NCI-H748 treated with DMSO at 0.1 percent for 48 hours (cell line): ENCODE results near the gene TP73.

ENCODE experiments used
- DNase-seq: peaks from one replicate; lab custom pipeline; 2025; lab: John Stamatoyannopoulos, UW

TP73 gene

DNA sequence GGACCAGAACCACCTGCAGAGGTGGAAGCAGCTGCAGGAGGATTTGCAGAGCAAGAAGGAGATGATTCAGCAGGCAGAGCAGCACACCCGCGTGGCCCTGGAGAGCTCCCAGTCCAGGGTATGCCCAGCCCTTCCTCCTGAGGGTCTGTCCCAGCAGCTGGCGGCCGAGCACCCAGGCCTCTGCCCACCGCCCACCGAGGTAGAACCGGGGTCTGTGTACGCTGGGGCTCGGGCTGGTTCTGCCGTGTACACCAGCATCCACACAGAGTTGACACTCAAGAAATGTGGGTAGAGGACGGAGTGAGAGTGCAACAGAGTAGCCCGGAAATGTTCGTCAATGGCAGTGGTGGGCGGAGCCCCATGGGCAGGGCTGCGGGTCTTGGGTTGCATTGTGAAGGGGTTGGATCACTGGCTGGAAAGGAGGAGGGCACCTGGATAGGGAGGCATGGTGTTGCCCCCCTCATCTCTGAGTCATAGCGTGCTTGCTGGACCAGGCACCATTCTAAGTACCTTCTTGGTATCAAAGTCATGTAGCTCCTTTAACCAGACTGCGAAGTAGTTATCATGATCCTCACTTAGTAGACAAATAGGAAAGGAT lies 115.1 kb downstream of the TP73 start:
- DNase-seq: no peak

- no peak for DNase-seq
Observed at GRCh38 chr1:3768811-3769390, 116.6 kb downstream of the TP73 start.

- no peak for DNase-seq
Observed at GRCh38 chr1:3770047-3770765, 117.9 kb downstream of the TP73 start.

GRCh38 chr1:3771108-3772026 lies 119.1 kb downstream of the TP73 start:
- no peak for DNase-seq

DNA sequence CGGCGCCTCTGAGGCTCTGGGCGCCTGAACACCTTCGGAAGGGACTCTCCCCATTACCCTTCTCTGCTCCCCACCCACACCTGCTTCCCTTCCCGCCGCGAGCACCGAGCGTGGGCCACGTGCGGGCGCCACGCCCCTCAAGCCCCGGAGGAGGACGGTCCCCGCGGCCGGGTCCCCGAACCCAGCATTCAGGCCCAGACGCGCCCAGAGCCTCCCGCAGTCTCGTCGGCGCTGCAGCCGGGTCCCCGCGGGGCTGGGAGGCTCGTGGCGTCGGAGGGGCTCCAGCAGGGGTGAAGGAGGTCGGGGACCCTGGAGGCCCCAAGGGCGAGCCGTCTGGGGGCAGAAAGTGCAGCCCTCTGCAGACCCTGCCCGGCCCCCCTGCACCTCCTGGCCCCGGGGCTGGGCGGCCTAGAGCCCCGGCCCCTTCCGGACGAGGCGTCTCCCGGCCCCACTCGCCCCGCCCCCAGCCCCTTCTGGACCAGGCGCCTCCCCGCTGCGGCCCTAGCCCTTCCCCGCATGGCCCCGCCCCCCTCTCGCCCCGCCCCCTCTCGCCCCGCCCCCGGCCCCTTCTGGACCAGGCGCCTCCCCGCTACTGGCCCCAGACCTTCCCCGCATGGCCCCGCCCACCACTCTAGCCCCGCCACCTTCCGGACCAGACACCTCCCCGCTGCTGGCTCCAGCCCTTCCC lies 119.9 kb downstream of the TP73 start:
- peak; percentile 42 for DNase-seq

DNA sequence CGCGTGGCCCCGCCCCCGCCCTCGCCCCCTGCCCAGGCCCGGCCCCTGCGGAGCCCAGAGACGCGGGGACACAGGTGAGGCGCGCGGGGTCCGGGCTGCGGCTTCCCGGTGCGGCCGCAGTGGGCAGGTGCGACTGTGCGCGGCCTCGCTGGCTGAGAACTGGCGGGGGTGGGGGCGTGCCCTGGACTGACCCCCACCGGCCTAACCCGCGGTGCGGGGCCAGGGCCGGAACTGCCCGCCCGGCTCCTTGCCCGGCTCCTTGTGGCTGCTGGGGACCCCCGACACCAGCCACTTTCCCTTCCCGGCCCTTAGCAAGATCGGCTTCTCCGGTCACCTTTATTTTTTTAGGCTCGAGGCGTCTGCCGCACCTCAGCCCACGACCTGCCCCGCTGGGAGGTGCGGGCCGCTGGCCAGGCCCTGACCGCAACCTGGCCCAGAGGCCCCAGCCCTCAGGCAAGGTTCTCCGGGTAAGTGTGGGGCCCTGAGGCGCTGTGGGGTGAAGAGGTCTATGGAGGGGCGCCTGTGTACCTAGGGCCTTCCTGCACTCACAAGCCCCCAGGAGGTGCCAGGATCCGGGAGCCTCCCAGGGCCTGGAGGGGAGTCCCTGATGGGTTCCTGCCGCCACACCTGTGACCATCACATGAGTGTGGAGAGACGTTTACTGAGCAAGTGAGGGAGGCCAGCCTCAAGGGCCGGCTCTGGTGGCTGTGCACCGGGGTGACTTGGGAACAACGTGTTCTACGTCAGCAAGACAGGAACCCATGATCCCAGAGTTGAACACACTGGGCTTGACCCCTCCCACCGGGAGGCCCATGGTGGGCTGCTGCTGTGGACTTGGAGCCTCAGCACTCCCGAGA lies 120.6 kb downstream of the TP73 start, which contains the start of gene SMIM1:
Gene SMIM1, plus strand, starts transcription at position 35 of the 857 bp plus-strand sequence. CDS start 2,625 bp downstream, outside the sequence.
- DNase-seq: no peak

DNA sequence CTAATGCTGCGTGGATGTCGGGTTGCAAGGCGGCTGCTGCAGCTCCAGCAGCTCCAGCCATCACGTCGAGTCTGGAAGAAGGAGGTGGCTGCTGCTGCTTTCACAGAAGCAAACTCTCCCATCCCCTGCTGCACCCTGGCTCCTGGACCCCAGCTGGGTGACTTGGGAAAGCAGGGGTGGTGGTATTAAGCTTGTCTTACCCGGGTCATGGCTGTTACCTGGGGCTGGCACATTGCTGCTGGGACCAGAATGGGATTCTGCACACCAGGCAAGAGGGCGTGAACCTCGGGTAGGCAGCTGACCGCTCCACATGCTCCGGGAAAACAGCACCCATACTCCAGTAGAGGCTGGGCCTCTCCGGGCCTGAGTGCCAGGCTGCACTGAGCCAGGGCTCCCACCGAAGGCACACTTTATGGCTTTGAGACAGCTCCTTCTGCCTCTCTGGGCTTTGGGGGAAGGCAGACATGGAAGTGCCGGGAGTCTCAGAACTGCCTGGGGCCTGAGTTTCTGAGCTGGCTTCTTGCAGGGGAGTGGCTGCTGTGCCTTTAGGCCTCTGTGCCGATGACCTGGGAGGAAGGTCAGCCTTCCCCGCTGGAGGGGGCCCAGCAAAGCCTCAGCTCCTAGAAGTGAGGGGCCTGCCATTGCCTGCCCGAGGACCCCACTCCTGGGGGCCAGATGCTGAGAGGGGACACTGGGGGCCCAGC lies 121.4 kb downstream of the TP73 start:
- DNase-seq: no peak

GRCh38 chr1:3774276-3774945 lies 122.1 kb downstream of the TP73 start:
- no peak for DNase-seq

- no peak for DNase-seq
Observed at GRCh38 chr1:3774946-3775489, 122.7 kb downstream of the TP73 start.

GRCh38 chr1:3775490-3776230 lies 123.3 kb downstream of the TP73 start:
- DNase-seq: peak; percentile 14

- DNase-seq: no peak
Observed at GRCh38 chr1:3776231-3776961, 124.1 kb downstream of the TP73 start.

DNA sequence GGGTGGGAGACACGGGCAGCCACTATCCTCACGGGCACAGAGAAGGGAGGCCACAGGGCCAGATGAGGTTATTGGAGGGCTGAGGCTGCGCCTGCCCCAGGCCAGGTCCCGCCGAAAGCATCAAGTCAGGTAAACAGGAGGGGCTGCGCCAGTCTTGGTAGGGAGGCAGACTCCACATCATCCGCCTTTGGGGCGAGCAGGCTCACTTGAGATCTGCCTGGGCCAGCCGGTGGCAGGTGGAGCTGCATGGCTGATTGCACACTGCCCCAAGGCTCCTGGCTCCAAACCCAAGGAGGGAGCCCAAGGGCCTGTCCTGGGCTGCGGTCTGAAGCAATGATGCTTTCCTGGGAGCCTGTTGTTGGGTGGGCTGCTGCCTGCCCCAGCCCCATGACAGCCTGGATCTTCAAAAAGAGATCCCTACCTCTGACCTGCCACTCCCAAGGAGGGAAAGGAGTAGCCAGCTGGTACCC lies 124.8 kb downstream of the TP73 start:
- no peak for DNase-seq

GRCh38 chr1:3777647-3778589 lies 125.6 kb downstream of the TP73 start:
- DNase-seq: no peak

DNA sequence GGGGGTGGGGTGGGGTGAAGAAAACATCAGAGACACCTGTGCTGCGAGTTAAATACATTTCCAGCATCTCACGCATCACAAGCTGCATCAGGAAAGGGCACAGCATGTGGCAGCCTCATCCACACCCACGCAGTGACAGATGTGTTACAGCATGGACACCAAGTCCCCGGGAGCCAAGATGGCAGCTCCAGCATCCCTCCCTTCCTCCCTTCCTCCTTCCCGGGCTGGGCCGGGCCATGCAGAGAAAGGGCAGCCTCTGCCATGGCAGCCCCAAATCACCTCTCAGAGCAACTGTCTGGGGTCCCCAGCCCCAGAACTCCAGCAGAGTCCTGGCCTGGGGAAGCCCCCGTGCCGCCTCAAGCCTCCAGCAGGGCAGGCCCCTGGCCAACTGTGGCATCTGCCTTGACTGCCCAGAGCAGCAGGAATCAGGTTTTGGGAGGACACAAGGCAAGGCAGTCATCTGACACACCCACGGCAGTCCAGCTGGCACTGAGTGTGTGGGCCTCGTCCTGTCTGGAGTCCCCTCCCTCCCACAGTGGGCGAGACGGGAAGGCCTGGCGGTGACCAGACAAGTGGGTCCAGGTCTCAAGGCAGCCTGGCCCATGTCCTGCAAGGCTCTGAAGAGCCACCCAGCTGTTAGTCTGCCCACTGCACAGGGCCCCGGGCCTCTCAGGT lies 126.4 kb downstream of the TP73 start:
- no peak for DNase-seq

DNA sequence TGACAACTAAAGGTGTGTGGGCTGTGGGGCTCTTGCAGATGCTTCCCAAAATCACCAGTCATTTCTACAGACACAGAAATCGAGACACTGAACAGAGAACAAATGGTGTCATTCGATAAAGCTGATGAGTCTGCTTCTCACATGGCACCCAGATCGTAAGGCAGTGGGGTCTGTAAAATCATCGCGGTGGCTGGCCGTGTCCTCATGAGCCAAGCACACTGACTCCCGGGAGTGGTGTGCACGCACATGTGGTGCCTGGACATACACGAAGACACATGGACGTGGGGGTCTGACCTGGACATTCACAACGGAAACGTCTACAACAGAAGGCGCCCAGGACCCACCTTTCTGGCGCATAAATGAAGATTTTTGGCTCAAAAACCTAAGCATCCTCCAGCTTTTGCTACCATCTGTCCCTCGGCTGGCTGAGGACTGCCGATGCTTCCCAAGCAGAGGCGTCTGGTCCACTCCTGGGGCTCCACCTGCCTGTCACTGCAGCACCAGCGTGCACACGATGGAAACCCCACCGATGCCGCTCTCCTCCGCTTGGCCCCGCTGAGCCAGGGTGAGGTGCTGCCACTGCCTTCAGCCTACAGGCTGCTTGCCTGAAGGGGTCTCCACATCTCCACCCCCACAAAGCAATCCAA lies 127.1 kb downstream of the TP73 start:
- DNase-seq: no peak
